ENCODE data around the gene COL5A1. TPM values are rescaled to one million over a fixed set of nuclear protein-coding genes. Genes with fewer than 3 reads are reported as not detected.

The COL5A1 gene
- total RNA-seq, 2 donors from 2014 or later: 10.9 to 22.0 TPM

DNA sequence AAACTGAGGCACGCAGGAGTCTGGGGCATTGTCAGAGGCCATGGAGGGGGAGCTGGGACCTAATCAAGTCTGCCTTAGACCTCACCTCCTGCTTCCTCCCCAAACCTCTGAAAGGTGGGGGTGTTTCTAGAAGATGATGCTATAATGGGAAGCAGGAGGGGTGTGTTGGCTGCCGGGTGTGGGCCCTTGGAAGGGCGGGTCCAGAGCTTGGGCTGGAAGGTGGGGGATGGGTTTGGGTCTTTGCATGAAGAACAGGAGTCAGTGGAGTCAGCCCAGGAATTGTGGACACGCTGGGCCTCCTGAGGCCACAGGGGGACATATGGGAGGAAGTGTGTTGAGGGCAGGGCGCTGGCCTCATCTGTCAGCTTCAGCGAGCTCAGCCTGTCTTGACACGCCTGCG, 138.0 kb downstream of the COL5A1 start:
- H3K4me3 ChIP-seq: no peak overlapping the region
- peaks cover 0 to 19% of the 10 kb centered on the region in 2 donors for H3K4me1 ChIP-seq
- H3K9me3 ChIP-seq: no peaks in the 10 kb centered on the region
- H3K27ac ChIP-seq: no peak overlapping the region
- H3K27me3 ChIP-seq: no peaks in the 10 kb centered on the region
- DNase-seq (ENCODE audit: low spot score): no peak
- no peaks in the 10 kb centered on the region for H3K36me3 ChIP-seq
- no peak for TF ChIP-seq CTCF (IDR thresholded peaks at IDR 0.05)

- peaks cover 0 to 34% of the 10 kb centered on the region in 2 donors for H3K4me1 ChIP-seq
- no peaks in the 10 kb centered on the region for H3K36me3 ChIP-seq
- no peak overlapping the region for H3K27ac ChIP-seq
- no peaks in the 10 kb centered on the region for H3K9me3 ChIP-seq
- no peaks in the 10 kb centered on the region for H3K27me3 ChIP-seq
- no peak for DNase-seq (ENCODE audit: low spot score)
- H3K4me3 ChIP-seq: no peak overlapping the region
- TF ChIP-seq CTCF (IDR thresholded peaks at IDR 0.05): peak in 1 of 2 donors; percentile 36
These were observed 140.1 kb downstream of the COL5A1 start for GRCh38 chr9:134781591-134782302.

DNA sequence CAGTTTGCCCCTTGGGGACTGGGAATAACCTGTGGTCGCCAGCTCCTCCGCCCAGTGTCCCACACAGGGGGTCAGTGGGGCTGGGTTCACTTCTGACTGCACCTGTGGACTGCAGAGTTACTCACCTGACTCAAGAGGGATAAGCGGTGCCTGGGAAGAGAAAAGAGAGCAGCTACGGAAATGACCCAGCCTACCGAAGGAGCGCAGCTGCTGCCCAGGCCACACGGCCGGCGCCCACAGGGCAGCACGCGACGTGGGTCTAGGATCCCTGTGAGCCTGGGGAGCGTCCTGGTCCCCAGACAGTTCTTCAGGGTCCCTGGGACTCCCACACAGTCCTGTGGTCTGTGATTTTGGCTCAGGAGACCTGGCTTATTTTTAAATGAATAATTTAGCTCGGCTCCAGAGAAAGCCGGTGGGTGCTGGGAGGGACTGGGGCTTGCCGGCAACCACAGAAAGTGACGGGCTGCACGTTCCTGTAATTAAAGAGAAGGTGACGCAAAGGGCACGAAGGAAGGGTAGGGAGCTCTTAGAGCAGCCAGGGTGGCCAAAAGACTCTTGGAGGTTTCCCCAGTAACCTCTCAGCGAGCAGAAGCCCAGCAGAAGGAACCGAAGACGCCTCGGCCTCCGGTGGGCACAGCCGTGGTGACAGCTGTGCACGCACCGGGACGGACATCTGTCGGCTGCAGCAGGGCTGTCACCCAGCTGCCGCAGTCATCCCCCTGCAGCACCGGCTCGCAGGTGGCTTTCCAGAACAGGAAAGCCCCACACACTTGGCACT, 141.5 kb downstream of the COL5A1 start:
- H3K36me3 ChIP-seq: no peaks in the 10 kb centered on the region
- H3K9me3 ChIP-seq: no peaks in the 10 kb centered on the region
- H3K4me1 ChIP-seq: peaks cover 0 to 34% of the 10 kb centered on the region in 2 donors
- no peak overlapping the region for H3K27ac ChIP-seq
- no peak for DNase-seq (ENCODE audit: low spot score)
- TF ChIP-seq CTCF (IDR thresholded peaks at IDR 0.05): no peak
- no peak overlapping the region for H3K4me3 ChIP-seq
- no peaks in the 10 kb centered on the region for H3K27me3 ChIP-seq

- Histone ChIP-seq H3K4me3 (no peak overlapping the region), H3K27me3 (no peaks in the 10 kb centered on the region), H3K4me1 (peaks cover 0 to 31% of the 10 kb centered on the region in 2 donors), H3K36me3 (no peaks in the 10 kb centered on the region), H3K27ac (no peak overlapping the region), H3K9me3 (no peaks in the 10 kb centered on the region)
- DNase-seq (ENCODE audit: low spot score): peak; percentile 70
- no peak for TF ChIP-seq CTCF (IDR thresholded peaks at IDR 0.05)
These were observed 142.1 kb downstream of the COL5A1 start for GRCh38 chr9:134783699-134784039.

GRCh38 chr9:134784577-134785305, 143.1 kb downstream of the COL5A1 start:
- H3K4me1 ChIP-seq: peaks cover 0 to 32% of the 10 kb centered on the region in 2 donors

More at GRCh38 chr9:134784577-134785305, 143.1 kb downstream of the COL5A1 start:
- no peak for DNase-seq (ENCODE audit: low spot score)
- Histone ChIP-seq H3K27me3 (no peaks in the 10 kb centered on the region), H3K27ac (peak overlapping the region in 1 of 2 donors; percentile 10), H3K4me3 (no peak overlapping the region), H3K36me3 (no peaks in the 10 kb centered on the region), H3K9me3 (no peaks in the 10 kb centered on the region)
- no peak for TF ChIP-seq CTCF (IDR thresholded peaks at IDR 0.05)

Data from right atrium auricular region (tissue), 2 donors.